ENCODE measurements around the gene COL4A1.

- TF ChIP-seq CTCF (IDR thresholded peaks at IDR 0.05) (no peak), POLR2A (IDR thresholded peaks at IDR 0.05) (no peak)
Observed at GRCh38 chr13:110239280-110240125, 67.5 kb downstream of the COL4A1 start.
